NCI-H82 (cell line): ENCODE measurements around the gene CDH13.

Experiments used
- DNase-seq: peaks from one replicate; lab custom pipeline; 2025; lab: John Stamatoyannopoulos, UW

Gene CDH13

GRCh38 chr16:83306961-83307593 lies 680.3 kb downstream of the CDH13 start:
- no peak for DNase-seq

GRCh38 chr16:83307594-83307992 lies 680.8 kb downstream of the CDH13 start:
- DNase-seq = no peak

GRCh38 chr16:83308414-83308813 lies 681.6 kb downstream of the CDH13 start:
- no peak for DNase-seq

DNA sequence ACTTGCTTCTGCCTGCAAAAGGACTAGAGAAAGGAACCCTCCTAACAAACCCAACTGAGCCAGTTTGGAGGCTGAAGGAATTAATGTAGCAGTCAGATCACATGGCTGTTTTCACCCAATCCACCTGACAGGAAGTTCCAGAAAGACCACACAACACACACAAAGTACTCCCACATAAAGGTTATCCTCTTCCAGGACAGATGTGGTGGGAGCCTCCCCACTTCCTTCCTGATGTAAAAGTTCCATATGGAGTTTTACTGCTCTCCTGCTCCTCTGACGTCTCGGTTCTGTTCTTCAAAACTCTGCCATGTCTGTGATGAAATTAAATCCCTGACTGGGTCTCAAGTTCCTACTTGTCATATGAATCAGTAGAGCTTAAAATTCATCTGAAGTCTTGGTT lies 684.0 kb downstream of the CDH13 start:
- DNase-seq = no peak

- no peak for DNase-seq
Observed at GRCh38 chr16:83312015-83312717, 685.4 kb downstream of the CDH13 start.

DNA sequence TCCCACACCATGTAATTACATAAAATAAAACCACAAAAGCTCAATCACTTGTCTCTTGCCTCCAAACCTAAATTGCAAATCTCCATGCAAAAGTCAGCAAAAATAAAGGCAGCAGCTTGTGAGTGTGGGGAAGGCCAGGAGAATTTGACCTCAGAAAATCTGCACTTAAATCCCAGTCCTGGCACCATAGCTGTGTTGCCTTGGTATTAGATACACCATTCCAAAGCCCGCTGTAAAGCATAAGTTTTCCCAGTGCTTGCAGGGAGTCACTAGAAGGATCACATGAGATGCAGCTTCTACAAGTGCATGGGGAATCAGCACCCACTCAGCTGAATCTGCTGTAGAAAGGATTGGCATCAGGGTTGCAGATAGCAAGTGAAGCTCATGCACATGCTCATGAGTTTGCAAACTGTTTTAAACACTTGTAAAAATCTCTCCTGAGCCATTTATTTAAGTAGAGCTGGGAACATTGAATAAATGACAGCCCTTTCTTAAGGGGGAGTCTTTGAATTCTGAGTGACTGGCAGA lies 686.0 kb downstream of the CDH13 start:
- DNase-seq = no peak

- DNase-seq = no peak
Observed at GRCh38 chr16:83315271-83315670, 688.5 kb downstream of the CDH13 start.

DNA sequence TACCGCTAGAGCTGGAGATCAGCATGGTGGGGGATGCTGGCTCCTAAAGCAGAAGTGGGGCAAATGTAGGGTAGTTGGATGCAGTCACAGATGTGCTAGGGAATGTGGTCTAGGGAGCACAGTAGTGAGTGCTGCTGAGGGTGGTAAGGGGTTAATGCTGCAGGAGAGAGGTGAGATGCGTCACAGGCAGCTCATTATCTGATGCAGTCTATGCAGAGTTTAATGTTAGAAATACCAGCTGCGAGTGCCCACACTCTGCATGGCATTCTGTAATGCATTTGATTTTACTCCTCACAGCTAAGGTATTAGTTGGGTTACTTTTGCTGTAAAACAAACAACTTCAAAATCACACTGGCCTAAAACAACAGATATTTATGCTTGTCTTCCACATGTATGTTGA lies 689.7 kb downstream of the CDH13 start:
- no peak for DNase-seq

- no peak for DNase-seq
Observed at GRCh38 chr16:83318390-83318789, 691.6 kb downstream of the CDH13 start.

GRCh38 chr16:83328936-83329335 lies 702.2 kb downstream of the CDH13 start:
- DNase-seq = no peak

DNA sequence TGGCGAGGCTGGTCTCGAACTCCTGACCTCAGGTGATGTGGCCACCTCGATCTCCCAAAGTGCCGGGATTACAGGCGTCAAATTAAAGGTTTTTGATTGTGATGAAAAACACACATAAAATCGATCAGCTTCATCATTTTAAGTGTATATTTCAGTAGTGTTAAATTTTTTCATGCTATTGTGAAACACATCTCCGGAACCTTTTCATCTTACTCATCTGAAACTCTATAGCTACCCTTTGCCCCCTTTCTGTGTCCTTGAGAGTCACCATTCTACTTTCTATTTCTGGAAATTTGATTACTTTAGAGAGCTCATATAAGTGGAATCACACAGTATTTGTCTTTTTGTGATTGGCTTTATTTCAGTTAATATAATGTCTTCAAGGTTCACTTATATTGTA lies 702.7 kb downstream of the CDH13 start:
- no peak for DNase-seq

DNA sequence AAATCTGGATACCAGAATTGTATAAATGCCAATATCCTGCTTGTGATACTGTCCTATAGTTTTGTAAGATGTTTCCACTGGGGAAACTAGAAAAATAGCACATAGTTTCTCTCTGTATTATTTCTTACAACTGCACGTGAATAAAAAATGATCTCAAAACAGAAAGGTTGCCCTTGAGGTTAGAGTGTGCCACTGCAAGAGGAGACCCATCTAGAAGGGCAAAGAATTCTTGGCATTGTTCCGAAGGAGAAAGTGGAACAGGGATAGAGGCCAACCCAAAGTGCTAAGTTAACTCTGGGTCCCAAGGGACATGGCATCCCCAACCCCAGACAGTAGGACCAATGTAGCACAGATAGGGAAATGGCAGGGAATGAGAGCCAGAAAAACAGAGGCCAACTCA lies 703.5 kb downstream of the CDH13 start:
- no peak for DNase-seq

DNA sequence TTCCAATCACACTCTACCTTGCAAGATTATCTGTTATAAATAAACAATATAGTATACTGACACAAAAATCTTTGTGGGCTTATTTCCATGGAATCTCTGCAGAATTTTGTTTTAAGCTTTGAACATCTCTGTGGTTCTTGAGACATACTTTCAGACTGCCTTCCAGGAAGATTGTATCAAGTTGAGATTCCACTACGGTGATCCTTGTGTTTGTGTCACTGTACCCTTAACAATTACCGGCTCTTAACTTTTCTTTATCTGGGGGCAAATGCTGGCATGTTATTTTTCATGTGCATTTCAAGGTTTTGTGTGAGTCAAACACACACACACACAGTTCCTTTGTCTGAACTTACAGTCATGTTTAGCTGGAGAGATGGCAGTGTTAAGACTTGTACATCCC lies 708.3 kb downstream of the CDH13 start:
- no peak for DNase-seq

- no peak for DNase-seq
Observed at GRCh38 chr16:83336603-83337002, 709.8 kb downstream of the CDH13 start.

DNA sequence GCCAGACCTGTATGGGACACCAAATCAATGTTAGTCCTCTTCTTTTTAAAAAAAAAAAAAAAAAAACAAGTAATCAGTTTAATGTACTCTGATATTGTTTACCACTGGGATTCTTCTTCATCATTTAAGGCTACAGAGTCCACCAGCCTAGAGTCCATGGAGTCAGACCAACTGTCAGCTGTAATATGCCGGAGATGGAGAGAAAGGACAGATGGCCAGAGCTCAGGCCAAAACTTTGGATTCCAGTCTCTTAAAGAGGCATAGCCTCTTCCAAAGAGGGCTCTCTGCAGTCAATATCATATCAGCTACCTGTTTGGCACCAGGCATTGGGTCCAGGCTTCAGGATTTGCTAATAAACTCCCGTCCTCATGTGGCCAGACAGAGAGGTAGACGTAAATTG lies 711.4 kb downstream of the CDH13 start:
- no peak for DNase-seq

DNA sequence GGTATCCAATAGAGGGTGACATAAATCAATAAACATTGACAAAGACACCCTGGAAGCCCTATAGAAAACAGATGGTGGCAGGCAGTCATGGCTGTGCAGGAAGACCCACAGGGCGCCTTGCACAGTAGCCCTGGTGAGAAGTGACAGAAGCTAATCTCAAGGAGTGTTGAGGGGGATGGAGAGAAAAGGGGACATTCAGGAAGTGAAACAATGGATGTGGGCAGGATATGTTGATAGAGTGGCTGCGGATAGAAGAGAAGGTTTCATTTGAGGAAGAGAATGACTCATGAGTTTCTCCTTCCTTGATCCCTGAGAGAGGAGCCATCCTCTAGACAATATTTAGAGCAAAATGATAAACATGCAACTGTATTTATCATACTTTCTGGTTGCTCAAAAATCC lies 712.2 kb downstream of the CDH13 start:
- DNase-seq = no peak

GRCh38 chr16:83343935-83344366 lies 717.2 kb downstream of the CDH13 start:
- DNase-seq = no peak

- peak; percentile 10 for DNase-seq
Observed at GRCh38 chr16:83345846-83346640, 719.3 kb downstream of the CDH13 start.

DNA sequence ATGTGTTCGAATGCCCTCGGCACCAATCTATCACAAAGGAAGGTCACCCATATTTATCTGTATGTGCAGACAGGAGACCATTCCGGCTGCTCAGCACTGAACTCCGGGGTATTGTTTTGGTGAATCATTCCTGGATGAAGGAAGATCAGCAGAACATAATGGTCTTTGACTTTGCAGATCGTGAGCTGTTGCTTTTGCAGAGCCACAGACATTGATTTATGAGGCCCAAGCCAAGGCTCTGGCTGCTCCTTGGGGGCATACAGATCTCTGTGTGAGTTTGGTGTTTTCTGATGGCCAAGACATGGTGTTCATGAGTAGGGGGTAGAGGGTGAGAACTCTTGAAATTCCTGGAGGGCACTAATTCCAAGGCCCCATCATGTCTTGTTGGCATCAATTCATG lies 722.2 kb downstream of the CDH13 start:
- DNase-seq = no peak

- DNase-seq = no peak
Observed at GRCh38 chr16:83350481-83350880, 723.7 kb downstream of the CDH13 start.

DNA sequence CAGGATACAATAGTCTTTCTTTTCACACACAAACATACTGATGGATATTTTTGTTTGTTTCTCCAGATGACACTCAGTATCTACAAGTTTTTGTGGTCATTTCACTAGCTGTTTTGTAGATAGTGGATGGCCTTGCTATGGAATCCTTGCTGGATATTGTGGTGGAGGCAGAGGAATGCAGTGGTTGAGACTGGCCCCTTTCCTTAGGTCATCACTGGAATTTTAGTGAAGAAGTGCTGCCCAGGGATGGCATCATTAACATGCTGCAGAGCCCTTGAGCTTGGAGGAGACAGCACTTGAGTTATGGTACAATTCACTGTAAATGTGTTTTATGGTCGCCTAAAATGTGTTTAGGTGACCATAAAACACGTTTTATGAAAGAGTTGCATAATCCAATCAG lies 725.1 kb downstream of the CDH13 start:
- DNase-seq = no peak

- no peak for DNase-seq
Observed at GRCh38 chr16:83353241-83353640, 726.5 kb downstream of the CDH13 start.

GRCh38 chr16:83354015-83354414 lies 727.2 kb downstream of the CDH13 start:
- no peak for DNase-seq
